Activated CD4-positive, alpha-beta T cell treated with anti-CD3 and anti-CD28 coated beads for 36 hours (primary cell): ENCODE results near the gene LONP2. TPM values are rescaled to one million over a fixed set of nuclear protein-coding genes. Genes with fewer than 3 reads are reported as not detected.
"Not testable (repeated sequence)": the region's sequence is repeated elsewhere in the genome, so short reads cannot be mapped to it uniquely, and the experiment has no call there.

Source experiments
- ATAC-seq: fragments of 200-7000 bp; cut with Tn5 transposase; one replicate; pipeline ENCODE4 v1.10.0; 2021; ENCODE audit warnings: mild to moderate bottlenecking, moderate library complexity
- CTCF ChIA-PET: fragments of 350-600 bp; sonication (Branson Sonifier 250); formaldehyde crosslinking; loops from one replicate; lab custom pipeline; 2021; ENCODE audit warnings: antibody characterized with exemption; lab: Charles Lee
- POLR2A ChIA-PET: fragments of 350-600 bp; sonication (Branson Sonifier 250); formaldehyde crosslinking; loops from one replicate; lab custom pipeline; 2021; ENCODE audit warnings: antibody characterized with exemption, inconsistent platforms; lab: Charles Lee
- DNase-seq: peaks from one replicate; pipeline ENCODE4 v3.0.0-alpha.2; 2020
- H3K27ac Mint-ChIP-seq: one replicate; pipeline ENCODE4 v1.8.0; 2021; ENCODE audit warnings: mixed read lengths
- H3K27me3 Mint-ChIP-seq: one replicate; pipeline ENCODE4 v1.8.0; 2021; ENCODE audit warnings: mixed read lengths
- H3K36me3 Mint-ChIP-seq: one replicate; pipeline ENCODE4 v1.8.0; 2021; ENCODE audit warnings: low read depth, mixed read lengths
- H3K4me1 Mint-ChIP-seq: one replicate; pipeline ENCODE4 v1.8.0; 2021; ENCODE audit warnings: mixed read lengths
- H3K4me3 Mint-ChIP-seq: one replicate; pipeline ENCODE4 v1.8.0; 2021; ENCODE audit warnings: mild to moderate bottlenecking, moderate library complexity, mixed read lengths
- H3K9me3 Mint-ChIP-seq: one replicate; pipeline ENCODE4 v1.8.0; 2021; ENCODE audit warnings: low read depth, mixed read lengths
- intact Hi-C, 2 experiments: fragments of 100-400 bp; cut with DNase I in 1 of 2; cut with micrococcal nuclease in 1 of 2; formaldehyde crosslinking; loops; one replicate each; pipeline versions ENCODE4 v1.14.2 to v1.15.1; 2022 to 2024; cut with DNase I, micrococcal nuclease
- total RNA-seq, 2 experiments: library from RNA; stranded (reverse); gene quantifications; one replicate each; pipeline ENCODE4 v1.2.3, GENCODE V29; 2021

LONP2 gene
- total RNA-seq, 2 experiments from 2014 or later: 60.3 to 63.2 TPM

GRCh38 chr16:48394355-48394703 lies 150.2 kb downstream of the LONP2 start:
- Mint-ChIP-seq H3K27ac (peak overlapping the region; percentile 71), H3K9me3 (no peaks in the 10 kb centered on the region), H3K4me3 (no peak overlapping the region), H3K4me1 (peaks cover 10% of the 10 kb centered on the region), H3K36me3 (no peaks in the 10 kb centered on the region), H3K27me3 (no peaks in the 10 kb centered on the region)
- ChIA-PET POLR2A (interaction anchor here (0.6 to 1.0 kb wide), 2 partner anchors 8 to 9 kb away, joined by 3 read pairs; partner anchors contain the start of gene SIAH1), CTCF (no interaction called here)
- DNase-seq (no peak), ATAC-seq (no peak)
- intact Hi-C loops: no loop called here

DNA sequence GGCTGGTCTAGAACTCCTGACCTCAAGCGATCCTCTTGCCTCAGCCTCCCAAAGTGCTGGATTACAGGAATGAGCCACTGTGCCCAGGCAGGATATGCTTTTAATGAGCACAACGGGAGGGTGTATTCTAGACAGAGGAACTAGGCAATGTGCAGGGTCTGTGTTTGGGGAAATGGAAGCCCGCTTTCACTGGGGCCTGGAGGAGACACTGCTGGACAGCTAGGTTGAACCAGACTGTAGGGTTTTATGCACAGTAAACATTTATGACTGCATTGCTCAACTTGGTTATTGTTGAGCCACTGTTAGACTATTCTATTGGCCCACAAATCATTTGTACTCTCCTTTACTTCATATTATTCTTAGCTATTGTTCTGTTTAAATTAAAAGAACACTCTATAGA lies 151.3 kb downstream of the LONP2 start:
- Mint-ChIP-seq H3K27me3 (no peaks in the 10 kb centered on the region), H3K27ac (no peak overlapping the region), H3K4me1 (peaks cover 10% of the 10 kb centered on the region), H3K9me3 (no peaks in the 10 kb centered on the region), H3K36me3 (no peaks in the 10 kb centered on the region), H3K4me3 (no peak overlapping the region)
- intact Hi-C loops: no loop called here
- ChIA-PET POLR2A (interaction anchor here (0.6 kb wide), 1 partner anchor 213 kb away, joined by 3 read pairs; no protein-coding TSS in a partner anchor), CTCF (no interaction called here)
- no peak for ATAC-seq
- no peak for DNase-seq

- POLR2A ChIA-PET, H3K27ac Mint-ChIP-seq, H3K9me3 Mint-ChIP-seq, ATAC-seq, H3K4me1 Mint-ChIP-seq, H3K27me3 Mint-ChIP-seq, DNase-seq, intact Hi-C loops, H3K36me3 Mint-ChIP-seq, H3K4me3 Mint-ChIP-seq: not testable (repeated sequence)
- CTCF ChIA-PET: interaction anchor here (0.7 kb wide), 1 partner anchor 35 kb away, joined by 3 read pairs; no protein-coding TSS in a partner anchor
Observed at GRCh38 chr16:48402547-48402946, 158.4 kb downstream of the LONP2 start.

DNA sequence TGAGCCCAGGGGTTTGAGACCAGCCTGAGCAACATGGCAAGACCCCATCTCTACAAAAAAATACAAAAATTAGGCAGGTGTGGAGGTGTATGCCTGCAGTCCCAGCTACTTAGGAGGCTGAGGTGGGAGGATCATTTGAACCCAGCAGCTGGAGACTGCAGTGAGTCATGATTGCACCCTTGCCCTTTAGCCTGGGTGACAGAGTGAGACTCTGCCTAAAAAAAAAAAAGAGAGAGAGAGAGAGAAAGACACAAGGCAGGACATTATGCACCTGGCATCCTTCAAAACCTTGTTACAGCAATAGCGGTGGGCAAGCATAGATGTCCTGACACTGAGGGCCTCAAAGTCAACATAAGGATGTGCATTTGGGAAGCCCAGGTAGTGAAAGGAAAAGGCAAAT lies 161.1 kb downstream of the LONP2 start:
- no peaks in the 10 kb centered on the region for H3K27me3 Mint-ChIP-seq
- H3K9me3 Mint-ChIP-seq: no peaks in the 10 kb centered on the region
- no peaks in the 10 kb centered on the region for H3K4me1 Mint-ChIP-seq
- ATAC-seq (no peak), DNase-seq (no peak)
- H3K36me3 Mint-ChIP-seq: no peaks in the 10 kb centered on the region
- ChIA-PET POLR2A (no interaction called here), CTCF (no interaction called here)
- H3K4me3 Mint-ChIP-seq: no peak overlapping the region
- no peak overlapping the region for H3K27ac Mint-ChIP-seq
- intact Hi-C loops: no loop called here

GRCh38 chr16:48405907-48406306 lies 161.8 kb downstream of the LONP2 start:
- Mint-ChIP-seq H3K27ac (no peak overlapping the region), H3K4me1 (no peaks in the 10 kb centered on the region), H3K27me3 (no peaks in the 10 kb centered on the region), H3K4me3 (no peak overlapping the region), H3K36me3 (no peaks in the 10 kb centered on the region), H3K9me3 (no peaks in the 10 kb centered on the region)
- ChIA-PET CTCF (no interaction called here), POLR2A (no interaction called here)
- intact Hi-C loops: no loop called here
- ATAC-seq (no peak), DNase-seq (no peak)

Other genes starting within 250 kb of the LONP2 start
- not detected for gene ABCC12, start 88.3 kb upstream of the LONP2 start, total RNA-seq
- gene ABCC11, start 3.2 kb downstream of the LONP2 start, total RNA-seq: under 1 TPM; 0.07 to 0.35 TPM
- 10 to 100 TPM; 13.1 to 13.3 TPM for gene SIAH1, start 141.1 kb downstream of the LONP2 start, total RNA-seq